Tibial artery (tissue), 4 donors: ENCODE data around the gene SLC6A13.
A peak's percentile ranks its signal among the peaks of the same experiment; 100 is the strongest.
"Not testable (repeated sequence)": the region's sequence is repeated elsewhere in the genome, so short reads cannot be mapped to it uniquely, and the experiment has no call there.

Experiments
- DNase-seq, 2 donors: peaks; one replicate each; pipeline ENCODE4 v3.0.0-alpha.2; 2019
- H3K27ac ChIP-seq, 2 donors: fragments of 200-600 bp; sonication (generic) in 1 of 2; 1 replicate in 1 of 2; 2 replicates in 1 of 2; pipeline ENCODE4 v1.5.1; 2018 to 2019; ENCODE audit warnings: mild to moderate bottlenecking in 1 of 2
- H3K27me3 ChIP-seq, 2 donors: fragments of 200-600 bp; sonication (generic) in 1 of 2; one replicate each; pipeline versions ENCODE4 v1.5.1 to v1.6.0; 2016 to 2019
- H3K36me3 ChIP-seq, 3 donors: fragments of 200-600 bp; sonication (generic) in 2 of 3; one replicate each; pipeline ENCODE4 v1.5.1; 2016 to 2019; ENCODE audit warnings: mild to moderate bottlenecking in 2 of 3
- H3K4me1 ChIP-seq, 4 donors: fragments of 200-600 bp; sonication (generic) in 2 of 4; 1 replicate in 3 of 4; 2 replicates in 1 of 4; pipeline ENCODE4 v1.5.1; 2016 to 2019
- H3K4me3 ChIP-seq, 2 donors: fragments of 200-600 bp; sonication (generic) in 1 of 2; 1 replicate in 1 of 2; 2 replicates in 1 of 2; pipeline ENCODE4 v1.5.1; 2018 to 2019; ENCODE audit warnings: mild to moderate bottlenecking in 2 of 2
- H3K9me3 ChIP-seq, 3 donors: fragments of 200-600 bp; sonication (generic) in 1 of 3; one replicate each; pipeline ENCODE4 v1.5.1; 2016 to 2019
- CTCF ChIP-seq, 2 experiments: fragments of 200-600 bp in 1 of 2; fragments of 450-650 bp in 1 of 2; IDR thresholded peaks; one replicate each; pipeline ENCODE4 v1.5.1; 2017 to 2019; ENCODE audit warnings: antibody characterized with exemption in 2 of 2, mild to moderate bottlenecking in 1 of 2, moderate library complexity in 1 of 2
- intact Hi-C: fragments of 100-400 bp; cut with DNase I; formaldehyde crosslinking; loops from one replicate; pipeline ENCODE4 v1.15.0; 2023; ENCODE audit warnings: low total_unique reads

The SLC6A13 gene

GRCh38 chr12:238736-239398 is 23.8 kb downstream of the SLC6A13 start:
- H3K27ac ChIP-seq: no peak overlapping the region
- no peak for TF ChIP-seq CTCF (IDR thresholded peaks at IDR 0.05)
- no peaks in the 10 kb centered on the region for H3K27me3 ChIP-seq
- DNase-seq: no peak
- H3K9me3 ChIP-seq: peaks cover 0 to 15% (median 13%) of the 10 kb centered on the region in 3 donors
- H3K4me1 ChIP-seq: no peaks in the 10 kb centered on the region
- H3K36me3 ChIP-seq: no peaks in the 10 kb centered on the region
- intact Hi-C loops: no loop called here
- H3K4me3 ChIP-seq: no peak overlapping the region

- intact Hi-C loops: no loop called here
- Histone ChIP-seq H3K4me1 (no peaks in the 10 kb centered on the region), H3K9me3 (peaks cover 0 to 15% (median 13%) of the 10 kb centered on the region in 3 donors), H3K27ac (no peak overlapping the region), H3K36me3 (no peaks in the 10 kb centered on the region), H3K4me3 (no peak overlapping the region), H3K27me3 (peaks cover 0 to 2% of the 10 kb centered on the region in 2 donors)
- no peak for TF ChIP-seq CTCF (IDR thresholded peaks at IDR 0.05)
- peak in 1 of 2 donors; percentile 6 for DNase-seq
Measured at GRCh38 chr12:238116-238515, 24.5 kb downstream of the SLC6A13 start.

GRCh38 chr12:237026-237815 is 25.4 kb downstream of the SLC6A13 start:
- TF ChIP-seq CTCF (IDR thresholded peaks at IDR 0.05): no peak
- Histone ChIP-seq H3K27me3 (peaks cover 0 to 5% of the 10 kb centered on the region in 2 donors), H3K4me1 (no peaks in the 10 kb centered on the region), H3K36me3 (no peaks in the 10 kb centered on the region), H3K9me3 (peaks cover 0 to 15% (median 13%) of the 10 kb centered on the region in 3 donors), H3K27ac (no peak overlapping the region), H3K4me3 (no peak overlapping the region)
- peak in 1 of 2 donors; percentile 5 for DNase-seq
- intact Hi-C loops: no loop called here

- intact Hi-C loops: no loop called here
- TF ChIP-seq CTCF (IDR thresholded peaks at IDR 0.05): no peak
- Histone ChIP-seq H3K4me1 (no peaks in the 10 kb centered on the region), H3K27me3 (peaks cover 0 to 5% of the 10 kb centered on the region in 2 donors), H3K27ac (no peak overlapping the region), H3K9me3 (peaks cover 0 to 15% (median 13%) of the 10 kb centered on the region in 3 donors), H3K4me3 (no peak overlapping the region), H3K36me3 (no peaks in the 10 kb centered on the region)
- DNase-seq: no peak
Measured at GRCh38 chr12:236445-236844, 26.2 kb downstream of the SLC6A13 start.

- H3K4me3 ChIP-seq, intact Hi-C loops, H3K36me3 ChIP-seq, H3K4me1 ChIP-seq, H3K27me3 ChIP-seq, DNase-seq, H3K27ac ChIP-seq: not testable (repeated sequence)
- H3K9me3 ChIP-seq: peaks cover 0 to 15% (median 13%) of the 10 kb centered on the region in 3 donors
Measured at GRCh38 chr12:235967-236366, 26.7 kb downstream of the SLC6A13 start.

- no peaks in the 10 kb centered on the region for H3K4me1 ChIP-seq
- peak in 1 of 2 donors; percentile 28 for DNase-seq
- TF ChIP-seq CTCF (IDR thresholded peaks at IDR 0.05): no peak
- peaks cover 0 to 15% (median 13%) of the 10 kb centered on the region in 3 donors for H3K9me3 ChIP-seq
- H3K36me3 ChIP-seq: no peaks in the 10 kb centered on the region
- no peak overlapping the region for H3K4me3 ChIP-seq
- intact Hi-C loops: no loop called here
- no peak overlapping the region for H3K27ac ChIP-seq
- H3K27me3 ChIP-seq: peaks cover 0 to 7% of the 10 kb centered on the region in 2 donors
Measured at GRCh38 chr12:234891-235415, 27.7 kb downstream of the SLC6A13 start.
